SU-DHL-6 (cell line): ENCODE data around the gene CST9L.

Experiments used
- H2AFZ ChIP-seq: fragments of 200-600 bp; sonication (generic); 2 replicates; pipeline ENCODE4 v1.6.1; 2014; ENCODE audit warnings: low read depth, mild to moderate bottlenecking, moderate library complexity, mixed read lengths, antibody characterized with exemption, low read length; ENCODE audit not compliant: severe bottlenecking
- H3F3A ChIP-seq: fragments of 200-600 bp; shearing (Covaris generic); 2 replicates; pipeline ENCODE4 v1.6.0; 2016; ENCODE audit warnings: antibody characterized with exemption, mild to moderate bottlenecking; ENCODE audit not compliant: insufficient read depth
- H3K27ac ChIP-seq: fragments of 200-600 bp; sonication (generic); 2 replicates; pipeline ENCODE4 v1.5.1; 2016; ENCODE audit warnings: low read depth, mild to moderate bottlenecking, low read length, moderate library complexity, mixed read lengths
- H3K27me3 ChIP-seq: fragments of 200-600 bp; sonication (generic), shearing (Covaris generic); 2 replicates; pipeline ENCODE4 v1.6.0; 2014; ENCODE audit warnings: mild to moderate bottlenecking, low read length
- H3K36me3 ChIP-seq: fragments of 200-600 bp; sonication (generic); 2 replicates; pipeline ENCODE4 v1.6.1; 2014; ENCODE audit warnings: mild to moderate bottlenecking, low read length, mixed read lengths
- H3K4me2 ChIP-seq: fragments of 300-600, 200-600 bp; shearing (Covaris generic), sonication (generic); 2 replicates; pipeline ENCODE4 v1.6.0; 2014; ENCODE audit warnings: low read length, low read depth, mild to moderate bottlenecking; ENCODE audit not compliant: poor library complexity, severe bottlenecking
- H3K4me3 ChIP-seq: fragments of 200-600 bp; sonication (generic); 2 replicates; pipeline ENCODE4 v1.5.1; 2014; ENCODE audit warnings: antibody characterized with exemption, low read length, mild to moderate bottlenecking, mixed read lengths; ENCODE audit not compliant: insufficient read depth, poor library complexity, severe bottlenecking
- H3K79me2 ChIP-seq: fragments of 200-600 bp; sonication (generic); 2 replicates; pipeline ENCODE4 v1.6.1; 2014; ENCODE audit warnings: mild to moderate bottlenecking, low read length, moderate library complexity; ENCODE audit not compliant: insufficient read depth
- H3K9ac ChIP-seq: fragments of 200-600 bp; sonication (generic); 2 replicates; pipeline ENCODE4 v1.7.0; 2014; ENCODE audit warnings: mild to moderate bottlenecking, low read length
- H3K9me2 ChIP-seq: fragments of 200-600 bp; sonication (generic); replicated peaks from 2 replicates; pipeline ENCODE4 v1.6.1; 2014; ENCODE audit warnings: low read length; ENCODE audit not compliant: insufficient read depth
- H3K9me3 ChIP-seq: fragments of 200-600 bp; sonication (generic); 2 replicates; pipeline ENCODE4 v1.6.1; 2014; ENCODE audit warnings: low read length, mixed read lengths; ENCODE audit not compliant: insufficient read depth
- H4K20me1 ChIP-seq: fragments of 200-600 bp; sonication (generic); 2 replicates; pipeline ENCODE4 v1.6.1; 2014; ENCODE audit warnings: low read depth, mild to moderate bottlenecking, antibody characterized with exemption, low read length, moderate library complexity, mixed read lengths
- CTCF ChIP-seq: fragments of 200-600 bp; sonication (generic); IDR thresholded peaks from one replicate; pipeline ENCODE4 v1.5.1; 2017; ENCODE audit warnings: antibody characterized with exemption, mild to moderate bottlenecking, low read length, moderate library complexity; ENCODE audit not compliant: insufficient read depth, poor library complexity, severe bottlenecking
- EZH2phosphoT487 ChIP-seq: fragments of 200-600 bp; sonication (generic), shearing (Covaris generic); conservative IDR thresholded peaks from 2 replicates; pipeline ENCODE4 v1.6.1; 2018; ENCODE audit warnings: mild to moderate bottlenecking, antibody characterized with exemption, low read length, moderate library complexity, mixed read lengths

Gene CST9L

GRCh38 chr20:23519556-23519955 is 48.7 kb downstream of the CST9L start:
- Histone ChIP-seq H3F3A (no peaks in the 10 kb centered on the region), H3K79me2 (no peaks in the 10 kb centered on the region), H3K9ac (no peak overlapping the region), H3K36me3 (no peaks in the 10 kb centered on the region), H3K9me2 (no peaks in the 10 kb centered on the region), H3K27ac (no peak overlapping the region), H3K4me3 (no peak overlapping the region), H3K27me3 (no peaks in the 10 kb centered on the region), H3K4me2 (no peak overlapping the region), H2AFZ (no peak overlapping the region), H3K9me3 (no peaks in the 10 kb centered on the region), H4K20me1 (no peaks in the 10 kb centered on the region)
- TF ChIP-seq EZH2phosphoT487, result no peak
- no peak for TF ChIP-seq CTCF

GRCh38 chr20:23517719-23518118 is 50.6 kb downstream of the CST9L start:
- no peak overlapping the region for H3K4me3 ChIP-seq
- H2AFZ ChIP-seq, result no peak overlapping the region
- no peaks in the 10 kb centered on the region for H4K20me1 ChIP-seq
- H3K9ac ChIP-seq, result no peak overlapping the region
- no peak for TF ChIP-seq CTCF
- no peak for TF ChIP-seq EZH2phosphoT487
- no peak overlapping the region for H3K4me2 ChIP-seq
- no peaks in the 10 kb centered on the region for H3K27me3 ChIP-seq
- H3F3A ChIP-seq, result no peaks in the 10 kb centered on the region
- H3K9me3 ChIP-seq, result no peaks in the 10 kb centered on the region
- no peaks in the 10 kb centered on the region for H3K36me3 ChIP-seq
- no peak overlapping the region for H3K27ac ChIP-seq
- no peaks in the 10 kb centered on the region for H3K9me2 ChIP-seq
- H3K79me2 ChIP-seq, result no peaks in the 10 kb centered on the region

- Histone ChIP-seq H3F3A (no peaks in the 10 kb centered on the region), H3K4me3 (no peak overlapping the region), H4K20me1 (no peaks in the 10 kb centered on the region), H3K9me2 (no peaks in the 10 kb centered on the region), H3K4me2 (no peak overlapping the region), H3K36me3 (no peaks in the 10 kb centered on the region), H3K79me2 (no peaks in the 10 kb centered on the region), H3K27me3 (no peaks in the 10 kb centered on the region), H3K9me3 (no peaks in the 10 kb centered on the region), H2AFZ (no peak overlapping the region), H3K9ac (no peak overlapping the region), H3K27ac (no peak overlapping the region)
- TF ChIP-seq CTCF (no peak), EZH2phosphoT487 (no peak)
These were observed 52.9 kb downstream of the CST9L start for GRCh38 chr20:23515250-23515939.
